ENCODE measurements around the gene RHEBL1. TPM values are rescaled to one million over a fixed set of nuclear protein-coding genes. Genes with fewer than 3 reads are reported as not detected.

RHEBL1 gene
- polyA plus RNA-seq, 3 donors: 0.17 to 0.96 (median 0.50) TPM

DNA sequence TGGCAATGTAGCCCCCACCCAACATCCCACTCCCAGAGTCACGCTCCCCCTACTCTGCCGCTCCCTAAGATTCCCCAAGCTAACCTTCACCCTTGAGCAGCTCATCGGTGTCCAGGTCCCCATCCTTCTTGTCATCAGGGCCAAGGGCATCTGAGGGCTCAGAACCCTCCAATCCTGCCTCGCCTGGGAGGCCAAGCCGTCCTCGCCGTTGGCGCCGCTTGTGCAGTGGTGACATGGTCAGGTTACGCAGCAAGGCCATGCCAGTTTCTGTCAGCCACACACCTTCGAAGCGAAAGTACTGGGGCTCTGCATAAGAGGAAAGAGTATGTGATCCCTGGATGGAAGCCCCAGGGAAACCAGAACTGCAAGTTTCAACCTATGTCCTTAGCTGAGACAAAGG is 25.1 kb downstream of the RHEBL1 start:
- H3K9ac ChIP-seq (ENCODE audit: insufficient read depth, low read length, poor library complexity, severe bottlenecking): no peak overlapping the region
- no peaks in the 10 kb centered on the region for H3K27me3 Mint-ChIP-seq (ENCODE audit: low read depth in 3 of 3)
- no peak overlapping the region for H3K27ac ChIP-seq (ENCODE audit: low read depth in 1 of 2, low read length in 2 of 2)
- H3K36me3 Mint-ChIP-seq: peaks cover 92 to 100% of the 10 kb centered on the region in 2 donors
- no peak overlapping the region for H3K4me3 ChIP-seq (replicated peaks in 1 of 3; ENCODE audit: low read depth in 2 of 3, low read length in 3 of 3)
- TF ChIP-seq, protein P1, sequence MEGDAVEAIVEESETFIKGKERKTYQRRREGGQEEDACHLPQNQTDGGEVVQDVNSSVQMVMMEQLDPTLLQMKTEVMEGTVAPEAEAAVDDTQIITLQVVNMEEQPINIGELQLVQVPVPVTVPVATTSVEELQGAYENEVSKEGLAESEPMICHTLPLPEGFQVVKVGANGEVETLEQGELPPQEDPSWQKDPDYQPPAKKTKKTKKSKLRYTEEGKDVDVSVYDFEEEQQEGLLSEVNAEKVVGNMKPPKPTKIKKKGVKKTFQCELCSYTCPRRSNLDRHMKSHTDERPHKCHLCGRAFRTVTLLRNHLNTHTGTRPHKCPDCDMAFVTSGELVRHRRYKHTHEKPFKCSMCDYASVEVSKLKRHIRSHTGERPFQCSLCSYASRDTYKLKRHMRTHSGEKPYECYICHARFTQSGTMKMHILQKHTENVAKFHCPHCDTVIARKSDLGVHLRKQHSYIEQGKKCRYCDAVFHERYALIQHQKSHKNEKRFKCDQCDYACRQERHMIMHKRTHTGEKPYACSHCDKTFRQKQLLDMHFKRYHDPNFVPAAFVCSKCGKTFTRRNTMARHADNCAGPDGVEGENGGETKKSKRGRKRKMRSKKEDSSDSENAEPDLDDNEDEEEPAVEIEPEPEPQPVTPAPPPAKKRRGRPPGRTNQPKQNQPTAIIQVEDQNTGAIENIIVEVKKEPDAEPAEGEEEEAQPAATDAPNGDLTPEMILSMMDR (IDR thresholded peaks at IDR 0.05): no peak
- no peak overlapping the region for H2AFZ ChIP-seq (ENCODE audit: insufficient read depth, low read depth, low read length, poor library complexity, severe bottlenecking)
- no peak for DNase-seq
- H3K27ac Mint-ChIP-seq: peak overlapping the region in 1 of 7 donors; percentile 43
- H3K4me1 Mint-ChIP-seq: no peaks in the 10 kb centered on the region
- H3K9me3 ChIP-seq (replicated peaks in 1 of 2; ENCODE audit: control insufficient read depth in 1 of 2, insufficient read depth in 1 of 2, low read length in 2 of 2): no peaks in the 10 kb centered on the region
- no peak overlapping the region for H3K4me3 Mint-ChIP-seq
- H4K20me1 ChIP-seq (ENCODE audit: insufficient read depth, low read length): peaks cover 97% of the 10 kb centered on the region
- no peaks in the 10 kb centered on the region for H3K27me3 ChIP-seq (ENCODE audit: control insufficient read depth in 2 of 2, insufficient read depth in 2 of 2, low read length in 2 of 2)
- H3K36me3 ChIP-seq (replicated peaks in 1 of 2; ENCODE audit: control insufficient read depth in 1 of 2, insufficient read depth in 2 of 2, low read length in 2 of 2): peaks cover 100% of the 10 kb centered on the region in 2 donors
- WGBS (ENCODE audit: insufficient coverage): 96% methylated on average over 10 of the region's 12 CpGs
- H3K79me2 ChIP-seq (ENCODE audit: insufficient read depth, low read length): peaks cover 6% of the 10 kb centered on the region
- H3K9me3 Mint-ChIP-seq: no peaks in the 10 kb centered on the region
- intact Hi-C loops (cut with micrococcal nuclease): loop anchor here in 1 of 2 donors (10.0 kb wide), 1 partner anchor 50 kb away; the partner anchor contains the start of gene DDN
- no peaks in the 10 kb centered on the region for H3K4me1 ChIP-seq (ENCODE audit: control insufficient read depth in 1 of 2, insufficient read depth in 2 of 2, low read length in 2 of 2)
- no peak overlapping the region for H3K4me2 ChIP-seq (replicated peaks; ENCODE audit: extremely low read depth, low read length, poor library complexity, severe bottlenecking)

- Histone ChIP-seq H3K79me2 (ENCODE audit: insufficient read depth, low read length) (peaks cover 6% of the 10 kb centered on the region), H3K9ac (ENCODE audit: insufficient read depth, low read length, poor library complexity, severe bottlenecking) (no peak overlapping the region), H3K4me3 (replicated peaks in 1 of 3; ENCODE audit: low read depth in 2 of 3, low read length in 3 of 3) (no peak overlapping the region), H3K27ac (ENCODE audit: low read depth in 1 of 2, low read length in 2 of 2) (no peak overlapping the region), H3K9me3 (replicated peaks in 1 of 2; ENCODE audit: control insufficient read depth in 1 of 2, insufficient read depth in 1 of 2, low read length in 2 of 2) (no peaks in the 10 kb centered on the region), H3K27me3 (ENCODE audit: control insufficient read depth in 2 of 2, insufficient read depth in 2 of 2, low read length in 2 of 2) (no peaks in the 10 kb centered on the region), H3K36me3 (replicated peaks in 1 of 2; ENCODE audit: control insufficient read depth in 1 of 2, insufficient read depth in 2 of 2, low read length in 2 of 2) (peaks cover 100% of the 10 kb centered on the region in 2 donors), H3K4me1 (ENCODE audit: control insufficient read depth in 1 of 2, insufficient read depth in 2 of 2, low read length in 2 of 2) (no peaks in the 10 kb centered on the region), H2AFZ (ENCODE audit: insufficient read depth, low read depth, low read length, poor library complexity, severe bottlenecking) (no peak overlapping the region), H4K20me1 (ENCODE audit: insufficient read depth, low read length) (peaks cover 97% of the 10 kb centered on the region), H3K4me2 (replicated peaks; ENCODE audit: extremely low read depth, low read length, poor library complexity, severe bottlenecking) (no peak overlapping the region)
- Mint-ChIP-seq H3K4me1 (no peaks in the 10 kb centered on the region), H3K27ac (peak overlapping the region in 3 of 7 donors; percentile 43 to 50 (median 43)), H3K36me3 (peaks cover 92 to 100% of the 10 kb centered on the region in 2 donors), H3K4me3 (no peak overlapping the region), H3K9me3 (no peaks in the 10 kb centered on the region), H3K27me3 (ENCODE audit: low read depth in 3 of 3) (no peaks in the 10 kb centered on the region)
- DNase-seq: peak; percentile 48 to 61 (median 49)
- intact Hi-C loops (cut with micrococcal nuclease): loop anchor here in 1 of 2 donors (10.0 kb wide), 1 partner anchor 49 kb away; the partner anchor contains the start of gene DDN
- WGBS (ENCODE audit: insufficient coverage): 47% methylated on average over 7 of the region's 11 CpGs
- TF ChIP-seq, protein P1 (IDR thresholded peaks at IDR 0.05): peak; percentile 79
Measured at GRCh38 chr12:49043856-49044258, 25.9 kb downstream of the RHEBL1 start.
